Fibroblast of peridontal ligament (primary cell): ENCODE results near the gene FRMD6.
"Not testable (repeated sequence)": the region's sequence is repeated elsewhere in the genome, so short reads cannot be mapped to it uniquely, and the experiment has no call there.

Experiments
- DNase-seq: peaks from one replicate; pipeline ENCODE4 v3.0.0-alpha.2; 2010; ENCODE audit errors: extremely low read depth

FRMD6 gene

GRCh38 chr14:51628238-51628637 is 23.5 kb upstream of the FRMD6 start:
- DNase-seq: no peak

GRCh38 chr14:51630987-51631386 is 20.7 kb upstream of the FRMD6 start:
- no peak for DNase-seq

- DNase-seq: not testable (repeated sequence)
Observed at GRCh38 chr14:51633298-51633697, 18.4 kb upstream of the FRMD6 start.

- no peak for DNase-seq
Observed at GRCh38 chr14:51636109-51636508, 15.6 kb upstream of the FRMD6 start.

- no peak for DNase-seq
Observed at GRCh38 chr14:51638071-51638944, 13.4 kb upstream of the FRMD6 start.

GRCh38 chr14:51639668-51640316 is 11.9 kb upstream of the FRMD6 start:
- DNase-seq: no peak

- DNase-seq: peak; percentile 68
Observed at GRCh38 chr14:51643140-51643539, 8.6 kb upstream of the FRMD6 start.

GRCh38 chr14:51644217-51644933 is 7.3 kb upstream of the FRMD6 start:
- DNase-seq: no peak

GRCh38 chr14:51648296-51648695 is 3.4 kb upstream of the FRMD6 start:
- DNase-seq: no peak

GRCh38 chr14:51650716-51651387 is 858 bp upstream of the FRMD6 start:
- no peak for DNase-seq

GRCh38 chr14:51652168-51653078 is 713 bp downstream of the FRMD6 start:
- DNase-seq: no peak

- DNase-seq: peak; percentile 92
Observed at GRCh38 chr14:51653079-51653774, 1.5 kb downstream of the FRMD6 start.

- peak; percentile 73 for DNase-seq
Observed at GRCh38 chr14:51653775-51654532, 2.2 kb downstream of the FRMD6 start.

GRCh38 chr14:51654533-51654845 is 2.8 kb downstream of the FRMD6 start:
- peak; percentile 77 for DNase-seq

- DNase-seq: no peak
Observed at GRCh38 chr14:51657762-51658161, 6.1 kb downstream of the FRMD6 start.

GRCh38 chr14:51658441-51659173 is 6.9 kb downstream of the FRMD6 start:
- DNase-seq: no peak

GRCh38 chr14:51660741-51661140 is 9.0 kb downstream of the FRMD6 start:
- DNase-seq: no peak

GRCh38 chr14:51661504-51661903 is 9.8 kb downstream of the FRMD6 start:
- no peak for DNase-seq

- DNase-seq: no peak
Observed at GRCh38 chr14:51663783-51664326, 12.1 kb downstream of the FRMD6 start.
